Activated CD8-positive, alpha-beta T cell treated with anti-CD3 and anti-CD28 coated beads for 36 hours (primary cell): ENCODE results near the gene GOLGA8F. TPM values are rescaled to one million over a fixed set of nuclear protein-coding genes. Genes with fewer than 3 reads are reported as not detected.
"Not testable (repeated sequence)": the region's sequence is repeated elsewhere in the genome, so short reads cannot be mapped to it uniquely, and the experiment has no call there.

Experiments
- ATAC-seq: fragments of 200-7000 bp; cut with Tn5 transposase; one replicate; pipeline ENCODE4 v1.10.0; 2021; ENCODE audit warnings: mild to moderate bottlenecking, moderate library complexity
- CTCF ChIA-PET: fragments of 350-600 bp; sonication (Branson Sonifier 250); formaldehyde crosslinking; loops from one replicate; lab custom pipeline; 2021; ENCODE audit warnings: antibody characterized with exemption; lab: Charles Lee
- POLR2A ChIA-PET: fragments of 350-600 bp; sonication (Branson Sonifier 250); formaldehyde crosslinking; loops from one replicate; lab custom pipeline; 2021; ENCODE audit warnings: antibody characterized with exemption; lab: Charles Lee
- DNase-seq: peaks from one replicate; pipeline ENCODE4 v3.0.0-alpha.2; 2020
- H3K27ac Mint-ChIP-seq: one replicate; pipeline ENCODE4 v1.8.0; 2021; ENCODE audit warnings: mild to moderate bottlenecking, mixed read lengths
- H3K27me3 Mint-ChIP-seq: one replicate; pipeline ENCODE4 v1.8.0; 2021; ENCODE audit warnings: mixed read lengths
- H3K36me3 Mint-ChIP-seq: one replicate; pipeline ENCODE4 v1.8.0; 2021; ENCODE audit warnings: low read depth, mixed read lengths
- H3K4me1 Mint-ChIP-seq: one replicate; pipeline ENCODE4 v1.8.0; 2021; ENCODE audit warnings: low read depth, mixed read lengths
- H3K4me3 Mint-ChIP-seq: one replicate; pipeline ENCODE4 v1.8.0; 2021; ENCODE audit warnings: mild to moderate bottlenecking, moderate library complexity, mixed read lengths
- H3K9me3 Mint-ChIP-seq: one replicate; pipeline ENCODE4 v1.8.0; 2021; ENCODE audit warnings: mixed read lengths
- intact Hi-C: fragments of 100-400 bp; cut with micrococcal nuclease; formaldehyde crosslinking; loops from one replicate; pipeline ENCODE4 v1.10.0; 2022
- microRNA-seq: library from miRNA; unstranded; fragments of <30 nt; microRNA quantifications from one replicate; pipeline ENCODE4 v1.2.0, GENCODE V29; 2022; ENCODE audit warnings: borderline microRNAs expressed, borderline replicate concordance
- total RNA-seq, 2 experiments: library from RNA; stranded (reverse); gene quantifications; one replicate each; pipeline ENCODE4 v1.2.3, GENCODE V29; 2021

GOLGA8F gene
- total RNA-seq: not detected

DNA sequence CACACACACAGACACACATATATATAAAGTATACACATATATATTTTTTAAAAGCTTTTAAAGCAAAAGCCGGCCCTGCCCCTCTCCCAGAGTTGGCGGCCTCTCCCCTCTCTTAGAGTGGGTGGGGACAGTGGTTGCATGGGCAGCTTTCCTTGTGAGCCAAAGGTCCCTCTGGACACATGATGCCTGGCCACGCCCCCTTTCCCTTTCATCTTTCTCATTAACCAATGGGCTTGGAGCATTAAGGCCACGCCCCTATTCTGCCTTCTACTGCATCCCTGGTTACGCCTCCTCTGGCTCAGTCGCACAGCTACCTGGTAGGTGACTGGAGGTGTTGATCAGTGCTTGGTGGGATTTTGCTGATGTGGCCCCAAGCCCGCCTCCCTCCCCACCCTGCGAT is at the start of gene GOLGA8F:
Gene GOLGA8F (plus strand): TSS at position 301 of the 400 bp plus-strand sequence. CDS start 98 bp downstream, at position 399.
- DNase-seq, POLR2A ChIA-PET, H3K36me3 Mint-ChIP-seq, H3K27ac Mint-ChIP-seq, H3K4me1 Mint-ChIP-seq, ATAC-seq, H3K9me3 Mint-ChIP-seq, H3K4me3 Mint-ChIP-seq, H3K27me3 Mint-ChIP-seq, intact Hi-C loops, CTCF ChIA-PET: not testable (repeated sequence)

- H3K36me3 Mint-ChIP-seq, intact Hi-C loops, H3K9me3 Mint-ChIP-seq, H3K27me3 Mint-ChIP-seq, POLR2A ChIA-PET, ATAC-seq, H3K27ac Mint-ChIP-seq, H3K4me3 Mint-ChIP-seq, H3K4me1 Mint-ChIP-seq, CTCF ChIA-PET, DNase-seq: not testable (repeated sequence)
These were observed 20.5 kb upstream of the GOLGA8F start, which contains the start of gene GOLGA6L24 for GRCh38 chr15:28357984-28358383. Gene GOLGA6L24, minus strand, starts transcription at chr15:28358084. Its CDS starts 61 bp downstream, at chr15:28358023.

- H3K27me3 Mint-ChIP-seq, H3K9me3 Mint-ChIP-seq, DNase-seq, CTCF ChIA-PET, intact Hi-C loops, H3K27ac Mint-ChIP-seq, POLR2A ChIA-PET, H3K36me3 Mint-ChIP-seq, H3K4me1 Mint-ChIP-seq, H3K4me3 Mint-ChIP-seq, ATAC-seq: not testable (repeated sequence)
These were observed 13.0 kb upstream of the GOLGA8F start for GRCh38 chr15:28365502-28365901.

- H3K4me1 Mint-ChIP-seq, H3K36me3 Mint-ChIP-seq, POLR2A ChIA-PET, ATAC-seq, intact Hi-C loops, CTCF ChIA-PET, H3K27ac Mint-ChIP-seq, H3K27me3 Mint-ChIP-seq, H3K9me3 Mint-ChIP-seq, H3K4me3 Mint-ChIP-seq: not testable (repeated sequence)
- DNase-seq: peak; percentile 32
These were observed 1.6 kb downstream of the GOLGA8F start for GRCh38 chr15:28380053-28380452.

GRCh38 chr15:28396022-28396421 is 17.6 kb downstream of the GOLGA8F start:
- H3K27ac Mint-ChIP-seq, H3K4me1 Mint-ChIP-seq, H3K4me3 Mint-ChIP-seq, intact Hi-C loops, CTCF ChIA-PET, POLR2A ChIA-PET, ATAC-seq, H3K9me3 Mint-ChIP-seq, H3K36me3 Mint-ChIP-seq, DNase-seq, H3K27me3 Mint-ChIP-seq: not testable (repeated sequence)

GRCh38 chr15:28402774-28403435 is 24.4 kb downstream of the GOLGA8F start:
- H3K27me3 Mint-ChIP-seq, H3K4me3 Mint-ChIP-seq, POLR2A ChIA-PET, intact Hi-C loops, H3K4me1 Mint-ChIP-seq, CTCF ChIA-PET, DNase-seq, H3K36me3 Mint-ChIP-seq, H3K9me3 Mint-ChIP-seq, H3K27ac Mint-ChIP-seq, ATAC-seq: not testable (repeated sequence)

GRCh38 chr15:28420470-28420869 is 42.0 kb downstream of the GOLGA8F start:
- CTCF ChIA-PET, POLR2A ChIA-PET, ATAC-seq: not testable (repeated sequence)

GRCh38 chr15:28435594-28435993 is 57.1 kb downstream of the GOLGA8F start:
- H3K9me3 Mint-ChIP-seq, POLR2A ChIA-PET, intact Hi-C loops, CTCF ChIA-PET, H3K27me3 Mint-ChIP-seq, H3K4me1 Mint-ChIP-seq, H3K27ac Mint-ChIP-seq, H3K36me3 Mint-ChIP-seq, DNase-seq, H3K4me3 Mint-ChIP-seq, ATAC-seq: not testable (repeated sequence)

More at GRCh38 chr15:28420470-28420869, 42.0 kb downstream of the GOLGA8F start:
- H3K4me3 Mint-ChIP-seq, H3K4me1 Mint-ChIP-seq, H3K27ac Mint-ChIP-seq, intact Hi-C loops, DNase-seq, H3K9me3 Mint-ChIP-seq, H3K27me3 Mint-ChIP-seq, H3K36me3 Mint-ChIP-seq: not testable (repeated sequence)

Small RNAs within 50 kb of the gene (microRNA-seq; reads per million reads assigned to microRNA genes)
- gene MIR4509-2: not detected

Other genes with a start within 250 kb of the GOLGA8F start
- 10 to 100 TPM; 29.5 to 32.3 TPM for gene HERC2, start 56.5 kb upstream of the GOLGA8F start, total RNA-seq
- not detected for gene GOLGA6L24, start 20.6 kb upstream of the GOLGA8F start, total RNA-seq
- gene GOLGA8G, start 154.3 kb downstream of the GOLGA8F start, total RNA-seq: not detected
- gene GOLGA6L25, start 174.9 kb downstream of the GOLGA8F start, total RNA-seq: not detected